Sigmoid colon (tissue), 7 donors: ENCODE measurements around the gene C17orf100. TPM values are rescaled to one million over a fixed set of nuclear protein-coding genes. Genes with fewer than 3 reads are reported as not detected.

Source experiments
- DNase-seq: peaks from one replicate; pipeline ENCODE4 v3.0.0-alpha.2; 2019
- H3K27ac ChIP-seq, 4 donors: fragments of 200-600 bp; sonication (generic); one replicate each; pipeline ENCODE4 v1.5.1; 2016 to 2019; ENCODE audit warnings: mild to moderate bottlenecking in 1 of 4
- H3K27me3 ChIP-seq, 3 donors: fragments of 200-600 bp; sonication (generic); one replicate each; pipeline ENCODE4 v1.5.1; 2019; ENCODE audit warnings: mild to moderate bottlenecking in 1 of 3
- H3K36me3 ChIP-seq, 4 donors: fragments of 200-600 bp; sonication (generic); one replicate each; pipeline ENCODE4 v1.5.1; 2016 to 2019
- H3K4me1 ChIP-seq, 4 donors: fragments of 200-600 bp; sonication (generic); one replicate each; pipeline ENCODE4 v1.5.1; 2017 to 2019
- H3K4me3 ChIP-seq, 4 donors: fragments of 200-600 bp; sonication (generic); one replicate each; pipeline ENCODE4 v1.5.1; 2017 to 2019; ENCODE audit warnings: mild to moderate bottlenecking in 2 of 4, moderate library complexity in 1 of 4
- H3K9me3 ChIP-seq, 4 donors: fragments of 200-600 bp in 3 of 4; sonication (generic) in 3 of 4; one replicate each; pipeline versions ENCODE4 v1.5.1 to v1.6.1; 2013 to 2019
- CTCF ChIP-seq, 4 experiments: fragments of 450-650 bp in 3 of 4; fragments of 200-600 bp in 1 of 4; IDR thresholded peaks; one replicate each; pipeline ENCODE4 v1.5.1; 2016 to 2019; ENCODE audit warnings: antibody characterized with exemption in 4 of 4, mild to moderate bottlenecking in 3 of 4, moderate library complexity in 2 of 4
- EP300 ChIP-seq, 4 donors: sonication (generic); formaldehyde crosslinking; IDR thresholded peaks; one replicate each; pipeline ENCODE4 v1.6.1; 2017; ENCODE audit warnings: antibody characterized with exemption in 4 of 4
- POLR2A ChIP-seq, 2 donors: fragments of 450-650 bp; IDR thresholded peaks; one replicate each; pipeline ENCODE4 v1.6.1; 2016; ENCODE audit warnings: antibody characterized with exemption in 2 of 2, mild to moderate bottlenecking in 2 of 2, moderate library complexity in 2 of 2
- POLR2AphosphoS5 ChIP-seq, 4 donors: sonication (generic); formaldehyde crosslinking; IDR thresholded peaks; one replicate each; pipeline ENCODE4 v1.6.1; 2017; ENCODE audit warnings: antibody characterized with exemption in 4 of 4
- WGBS, 2 donors: extraction: QIAGEN DNeasy Blood & Tissue Kit; methylation state at CpG; one replicate each; pipeline ENCODE4 v1.1.7; 2013; 5-methylcytosine and 5-hydroxymethylcytosine counted together
- intact Hi-C: fragments of 100-400 bp; cut with DNase I; formaldehyde crosslinking; loops from one replicate; pipeline ENCODE4 v1.15.1; 2023
- polyA plus RNA-seq, 3 donors: library from polyadenylated mRNA; stranded (reverse); fragments of 200-250 nt; gene quantifications; one replicate each; pipeline ENCODE4 v1.2.3, GENCODE V29; 2013
- total RNA-seq, 4 donors: library from RNA; depleted of rRNA; stranded (reverse); fragments of >200 nt; gene quantifications; one replicate each; pipeline ENCODE4 v1.1.0, GENCODE V29; 2016
- donor health status: healthy with polysubstance abuse.
- donor health status: Bipolar disorder and iron deficiency.
- donor health status: healthy.

The C17orf100 gene
- total and polyA plus RNA-seq, 7 donors: 0.81 to 4.2 (median 2.1) TPM

- TF ChIP-seq CTCF (IDR thresholded peaks at IDR 0.05): no peak
- no peak for TF ChIP-seq POLR2AphosphoS5 (IDR thresholded peaks at IDR 0.05)
- TF ChIP-seq POLR2A (IDR thresholded peaks at IDR 0.05): no peak
- TF ChIP-seq EP300 (IDR thresholded peaks at IDR 0.05): no peak
- DNase-seq: no peak
- Histone ChIP-seq H3K4me1 (no peaks in the 10 kb centered on the region), H3K4me3 (no peak overlapping the region), H3K36me3 (no peaks in the 10 kb centered on the region), H3K9me3 (no peaks in the 10 kb centered on the region), H3K27me3 (peaks cover 0 to 6% (median 0%) of the 10 kb centered on the region in 3 donors), H3K27ac (no peak overlapping the region)
- intact Hi-C loops: loop anchor here (5.0 kb wide), 2 partner anchors 243 to 333 kb away; no protein-coding TSS in a partner anchor
- WGBS, 2 donors: 49 to 81% methylated on average over 14 of the region's 14 CpGs
Measured at GRCh38 chr17:6668727-6669425, 17.3 kb downstream of the C17orf100 start.

- Histone ChIP-seq H3K27me3 (peaks cover 0 to 6% (median 0%) of the 10 kb centered on the region in 3 donors), H3K36me3 (no peaks in the 10 kb centered on the region), H3K9me3 (no peaks in the 10 kb centered on the region), H3K4me3 (no peak overlapping the region), H3K4me1 (no peaks in the 10 kb centered on the region), H3K27ac (no peak overlapping the region)
- intact Hi-C loops: loop anchor here (5.0 kb wide), 2 partner anchors 243 to 333 kb away; no protein-coding TSS in a partner anchor
- DNase-seq: no peak
- 48 to 80% methylated on average over 10 of the region's 10 CpGs for WGBS, 2 donors
- TF ChIP-seq CTCF (IDR thresholded peaks at IDR 0.05) (no peak), EP300 (IDR thresholded peaks at IDR 0.05) (no peak), POLR2AphosphoS5 (IDR thresholded peaks at IDR 0.05) (no peak), POLR2A (IDR thresholded peaks at IDR 0.05) (no peak)
Measured at GRCh38 chr17:6669479-6670212, 18.1 kb downstream of the C17orf100 start.

DNA sequence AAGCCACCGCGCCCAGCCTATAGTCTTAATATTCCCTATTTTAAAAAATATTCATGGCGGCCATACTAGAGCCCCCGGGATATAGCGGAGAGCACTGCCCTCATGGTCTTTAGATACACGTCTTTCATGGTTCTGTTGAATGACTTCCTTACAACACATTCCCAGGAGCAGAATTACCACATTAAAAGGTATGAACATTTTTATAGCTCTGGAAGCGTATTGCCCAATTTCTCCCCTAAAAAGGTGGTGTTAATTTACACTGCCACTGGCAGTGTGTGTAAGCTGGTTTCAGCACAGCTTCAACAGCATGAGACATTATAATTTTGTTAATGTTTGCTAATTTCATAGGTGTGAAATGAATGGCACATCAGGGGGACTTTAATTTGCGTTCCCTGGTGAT, 19.0 kb downstream of the C17orf100 start:
- no peak for TF ChIP-seq POLR2A (IDR thresholded peaks at IDR 0.05)
- no peak for TF ChIP-seq POLR2AphosphoS5 (IDR thresholded peaks at IDR 0.05)
- TF ChIP-seq EP300 (IDR thresholded peaks at IDR 0.05): no peak
- TF ChIP-seq CTCF (IDR thresholded peaks at IDR 0.05): no peak
- intact Hi-C loops: no loop called here
- peaks cover 0 to 6% (median 0%) of the 10 kb centered on the region in 3 donors for H3K27me3 ChIP-seq
- no peaks in the 10 kb centered on the region for H3K9me3 ChIP-seq
- no peaks in the 10 kb centered on the region for H3K4me1 ChIP-seq
- no peak overlapping the region for H3K4me3 ChIP-seq
- DNase-seq: no peak
- H3K27ac ChIP-seq: no peak overlapping the region
- 91 to 92% methylated on average over 8 of the region's 8 CpGs for WGBS, 2 donors
- H3K36me3 ChIP-seq: no peaks in the 10 kb centered on the region

- H3K36me3 ChIP-seq: no peaks in the 10 kb centered on the region
- peaks cover 0 to 6% (median 0%) of the 10 kb centered on the region in 3 donors for H3K27me3 ChIP-seq
- no peaks in the 10 kb centered on the region for H3K4me1 ChIP-seq
- no peak overlapping the region for H3K27ac ChIP-seq
- intact Hi-C loops: no loop called here
- no peak overlapping the region for H3K4me3 ChIP-seq
- TF ChIP-seq POLR2AphosphoS5 (IDR thresholded peaks at IDR 0.05) (no peak), CTCF (IDR thresholded peaks at IDR 0.05) (no peak), POLR2A (IDR thresholded peaks at IDR 0.05) (no peak), EP300 (IDR thresholded peaks at IDR 0.05) (no peak)
- H3K9me3 ChIP-seq: no peaks in the 10 kb centered on the region
- DNase-seq: no peak
- 83 to 91% methylated on average over 6 of the region's 6 CpGs for WGBS, 2 donors
Measured at GRCh38 chr17:6670999-6671398, 19.4 kb downstream of the C17orf100 start.
